HepG2 (cell line): ENCODE results near the gene TMEM9.

Source experiments
- CHD2 ChIP-seq: IDR thresholded peaks from 2 replicates; pipeline ENCODE4 v1.6.1; 2011; ENCODE audit warnings: low read depth, low read length, improper control_type of control experiment
- DNMT1 ChIP-seq: sonication (generic); formaldehyde crosslinking; IDR thresholded peaks from 2 replicates; pipeline ENCODE4 v1.5.1; 2020; ENCODE audit warnings: mild to moderate bottlenecking, missing genetic modification reagents
- ISL2 ChIP-seq: sonication (generic); formaldehyde crosslinking; IDR thresholded peaks from 2 replicates; pipeline ENCODE4 v1.5.0; 2020; ENCODE audit warnings: missing genetic modification reagents
- POLR2A ChIP-seq, 2 experiments: IDR thresholded peaks; 2 replicates each; pipeline ENCODE4 v1.6.1; 2011; ENCODE audit warnings: low read depth in 2 of 2, low read length in 2 of 2, mild to moderate bottlenecking in 1 of 2, moderate library complexity in 1 of 2; ENCODE audit not compliant: insufficient read depth in 1 of 2
- PREB ChIP-seq: sonication (generic); formaldehyde crosslinking; IDR thresholded peaks from 2 replicates; pipeline ENCODE4 v1.4.0; 2020; ENCODE audit warnings: missing genetic modification reagents
- RFX3 ChIP-seq: IDR thresholded peaks from 2 replicates; pipeline ENCODE4 v1.6.1; 2016; ENCODE audit warnings: missing biosample characterization, missing genetic modification reagents
- SRF ChIP-seq: IDR thresholded peaks from 2 replicates; pipeline ENCODE4 v1.6.1; 2011; ENCODE audit warnings: mild to moderate bottlenecking, low read depth, low read length, moderate library complexity
- ZNF317 ChIP-seq: sonication (generic); formaldehyde crosslinking; IDR thresholded peaks from 2 replicates; pipeline ENCODE4 v1.5.0; 2020; ENCODE audit warnings: mild to moderate bottlenecking, missing genetic modification reagents
- TF ChIP-seq, protein P1 (sequence below): sonication (generic); formaldehyde crosslinking; IDR thresholded peaks from 2 replicates; pipeline ENCODE4 v1.5.0; 2020; ENCODE audit warnings: missing genetic modification reagents

GRCh38 chr1:201175820-201176500 is 21.7 kb upstream of the TMEM9 start:
- TF ChIP-seq POLR2A (IDR thresholded peaks at IDR 0.05; ENCODE audit: insufficient read depth in 1 of 2, low read depth in 2 of 2, low read length in 2 of 2) (no peak), CHD2 (no peak), PREB (CRISPR knock-in tag) (no peak), DNMT1 (no peak), ISL2 (no peak), SRF (no peak), RFX3 (CRISPR knock-in tag) (no peak), ZNF317 (no peak)
- TF ChIP-seq, protein P1, sequence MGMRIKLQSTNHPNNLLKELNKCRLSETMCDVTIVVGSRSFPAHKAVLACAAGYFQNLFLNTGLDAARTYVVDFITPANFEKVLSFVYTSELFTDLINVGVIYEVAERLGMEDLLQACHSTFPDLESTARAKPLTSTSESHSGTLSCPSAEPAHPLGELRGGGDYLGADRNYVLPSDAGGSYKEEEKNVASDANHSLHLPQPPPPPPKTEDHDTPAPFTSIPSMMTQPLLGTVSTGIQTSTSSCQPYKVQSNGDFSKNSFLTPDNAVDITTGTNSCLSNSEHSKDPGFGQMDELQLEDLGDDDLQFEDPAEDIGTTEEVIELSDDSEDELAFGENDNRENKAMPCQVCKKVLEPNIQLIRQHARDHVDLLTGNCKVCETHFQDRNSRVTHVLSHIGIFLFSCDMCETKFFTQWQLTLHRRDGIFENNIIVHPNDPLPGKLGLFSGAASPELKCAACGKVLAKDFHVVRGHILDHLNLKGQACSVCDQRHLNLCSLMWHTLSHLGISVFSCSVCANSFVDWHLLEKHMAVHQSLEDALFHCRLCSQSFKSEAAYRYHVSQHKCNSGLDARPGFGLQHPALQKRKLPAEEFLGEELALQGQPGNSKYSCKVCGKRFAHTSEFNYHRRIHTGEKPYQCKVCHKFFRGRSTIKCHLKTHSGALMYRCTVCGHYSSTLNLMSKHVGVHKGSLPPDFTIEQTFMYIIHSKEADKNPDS (CRISPR knock-in tag) = no peak
